Gastrocnemius medialis (tissue), 4 donors: ENCODE data around the gene HSFX4.
"Not testable (repeated sequence)": the region's sequence is repeated elsewhere in the genome, so short reads cannot be mapped to it uniquely, and the experiment has no call there.

Experiments used
- POLR2A ChIP-seq, 2 donors: fragments of 450-650 bp; IDR thresholded peaks; one replicate each; pipeline ENCODE4 v1.6.1; 2017; ENCODE audit warnings: antibody characterized with exemption in 2 of 2, mild to moderate bottlenecking in 2 of 2, moderate library complexity in 2 of 2
- TF ChIP-seq, protein P1 (sequence below), 5 experiments: fragments of 450-650 bp in 3 of 5; fragments of 200-600 bp in 2 of 5; sonication (generic) in 2 of 5; IDR thresholded peaks in 4 of 5; conservative IDR thresholded peaks in 1 of 5; 1 replicate in 4 of 5; 2 replicates in 1 of 5; pipeline ENCODE4 v1.5.1; 2016 to 2019; ENCODE audit warnings: antibody characterized with exemption in 5 of 5, mild to moderate bottlenecking in 3 of 5, moderate library complexity in 3 of 5

DNA sequence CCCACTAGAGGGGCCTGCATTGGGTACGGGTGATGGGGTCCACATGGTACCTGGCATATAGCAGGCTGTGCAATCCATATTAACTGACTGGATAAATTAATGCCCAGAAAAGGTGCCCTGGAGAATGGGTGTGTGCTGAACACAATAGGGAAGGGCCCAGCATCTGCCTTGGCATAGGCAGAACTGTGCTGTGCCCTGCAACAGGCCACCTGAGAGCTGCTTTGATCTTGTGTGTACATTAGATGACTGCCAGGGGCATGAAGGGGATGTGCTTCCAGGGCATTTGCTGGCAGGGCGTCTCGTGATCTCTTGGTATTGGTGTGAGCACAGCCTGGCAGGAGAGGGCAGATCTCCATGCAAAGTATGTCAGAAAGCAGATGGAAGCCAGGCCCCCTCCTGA lies 17.6 kb downstream of the HSFX4 start:
- TF ChIP-seq, protein P1, sequence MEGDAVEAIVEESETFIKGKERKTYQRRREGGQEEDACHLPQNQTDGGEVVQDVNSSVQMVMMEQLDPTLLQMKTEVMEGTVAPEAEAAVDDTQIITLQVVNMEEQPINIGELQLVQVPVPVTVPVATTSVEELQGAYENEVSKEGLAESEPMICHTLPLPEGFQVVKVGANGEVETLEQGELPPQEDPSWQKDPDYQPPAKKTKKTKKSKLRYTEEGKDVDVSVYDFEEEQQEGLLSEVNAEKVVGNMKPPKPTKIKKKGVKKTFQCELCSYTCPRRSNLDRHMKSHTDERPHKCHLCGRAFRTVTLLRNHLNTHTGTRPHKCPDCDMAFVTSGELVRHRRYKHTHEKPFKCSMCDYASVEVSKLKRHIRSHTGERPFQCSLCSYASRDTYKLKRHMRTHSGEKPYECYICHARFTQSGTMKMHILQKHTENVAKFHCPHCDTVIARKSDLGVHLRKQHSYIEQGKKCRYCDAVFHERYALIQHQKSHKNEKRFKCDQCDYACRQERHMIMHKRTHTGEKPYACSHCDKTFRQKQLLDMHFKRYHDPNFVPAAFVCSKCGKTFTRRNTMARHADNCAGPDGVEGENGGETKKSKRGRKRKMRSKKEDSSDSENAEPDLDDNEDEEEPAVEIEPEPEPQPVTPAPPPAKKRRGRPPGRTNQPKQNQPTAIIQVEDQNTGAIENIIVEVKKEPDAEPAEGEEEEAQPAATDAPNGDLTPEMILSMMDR (IDR thresholded peaks at IDR 0.05 in 4 of 5, conservative IDR thresholded peaks at IDR 0.05 in 1 of 5), result not testable (repeated sequence)
- not testable (repeated sequence) for TF ChIP-seq POLR2A (IDR thresholded peaks at IDR 0.05)
